OCI-LY1 (cell line): Measurements from ENCODE around the gene TIMM13.
"Not testable (repeated sequence)": the region's sequence is repeated elsewhere in the genome, so short reads cannot be mapped to it uniquely, and the experiment has no call there.

Experiments used
- H2AFZ ChIP-seq: fragments of 200-600 bp; sonication (generic), shearing (Covaris generic); 2 replicates; pipeline ENCODE4 v1.6.0; 2014; ENCODE audit warnings: antibody characterized with exemption, mild to moderate bottlenecking, low read length
- H3F3A ChIP-seq: fragments of 200-600 bp; sonication (generic), shearing (Covaris generic); 2 replicates; pipeline ENCODE4 v1.6.0; 2014; ENCODE audit warnings: mild to moderate bottlenecking, antibody characterized with exemption, low read length, moderate library complexity; ENCODE audit not compliant: insufficient read depth
- H3K27ac ChIP-seq: fragments of 200-600 bp; sonication (generic); 2 replicates; pipeline ENCODE4 v1.5.1; 2014; ENCODE audit warnings: low read length, mixed run types, mild to moderate bottlenecking, low read depth; ENCODE audit not compliant: poor library complexity, severe bottlenecking
- H3K27me3 ChIP-seq: fragments of 200-600 bp; sonication (generic); 2 replicates; pipeline ENCODE4 v1.6.0; 2014; ENCODE audit warnings: antibody characterized with exemption, mild to moderate bottlenecking, low read length, moderate library complexity; ENCODE audit not compliant: insufficient read depth
- H3K36me3 ChIP-seq: fragments of 200-600 bp; sonication (generic); 2 replicates; pipeline ENCODE4 v1.6.1; 2014; ENCODE audit warnings: mild to moderate bottlenecking, antibody characterized with exemption, low read length, moderate library complexity, mixed read lengths; ENCODE audit not compliant: insufficient read depth
- H3K4me1 ChIP-seq: fragments of 200-600 bp; sonication (generic); 2 replicates; pipeline ENCODE4 v1.5.1; 2014; ENCODE audit warnings: mild to moderate bottlenecking, low read length, moderate library complexity; ENCODE audit not compliant: insufficient read depth, severe bottlenecking
- H3K4me2 ChIP-seq: fragments of 200-600 bp; sonication (generic), shearing (Covaris generic); 2 replicates; pipeline ENCODE4 v1.6.1; 2014; ENCODE audit warnings: low read length
- H3K4me3 ChIP-seq: fragments of 200-600 bp; sonication (generic); 2 replicates; pipeline ENCODE4 v1.5.1; 2014; ENCODE audit warnings: low read length, low read depth, mild to moderate bottlenecking, mixed read lengths; ENCODE audit not compliant: poor library complexity, severe bottlenecking
- H3K79me2 ChIP-seq: fragments of 200-600 bp; shearing (Covaris generic); 2 replicates; pipeline ENCODE4 v1.6.1; 2016; ENCODE audit warnings: mixed run types, low read length, mixed read lengths; ENCODE audit not compliant: insufficient read depth
- H3K9ac ChIP-seq: fragments of 200-600 bp; sonication (generic), shearing (Covaris generic); 2 replicates; pipeline ENCODE4 v1.6.1; 2014; ENCODE audit warnings: mild to moderate bottlenecking, low read length, mixed read lengths
- H3K9me2 ChIP-seq: fragments of 200-600 bp; sonication (generic), shearing (Covaris generic); 2 replicates; pipeline ENCODE4 v1.6.1; 2014; ENCODE audit warnings: low read depth, mild to moderate bottlenecking, low read length, mixed read lengths
- H3K9me3 ChIP-seq: fragments of 200-600 bp; shearing (Covaris generic); 2 replicates; pipeline ENCODE4 v1.6.1; 2014; ENCODE audit warnings: low read length, mixed read lengths
- H4K20me1 ChIP-seq: fragments of 200-600 bp; sonication (generic), shearing (Covaris generic); 2 replicates; pipeline ENCODE4 v1.6.0; 2016; ENCODE audit warnings: mild to moderate bottlenecking, low read length; ENCODE audit not compliant: insufficient read depth
- CTCF ChIP-seq: fragments of 200-600 bp; sonication (generic), shearing (Covaris generic); IDR thresholded peaks from 2 replicates; pipeline ENCODE4 v1.5.1; 2017; ENCODE audit warnings: mild to moderate bottlenecking, antibody characterized with exemption, low read length, moderate library complexity, mixed read lengths
- EZH2 ChIP-seq: fragments of 200-600 bp; sonication (generic), shearing (Covaris generic); IDR thresholded peaks from 2 replicates; pipeline ENCODE4 v1.8.0; 2017; ENCODE audit warnings: borderline replicate concordance, mixed run types, mild to moderate bottlenecking, antibody characterized with exemption, low read length, moderate library complexity, mixed read lengths

The TIMM13 gene

GRCh38 chr19:2417881-2418406 lies 9.4 kb downstream of the TIMM13 start:
- no peak overlapping the region for H3K9ac ChIP-seq
- H3K4me1 ChIP-seq: no peaks in the 10 kb centered on the region
- no peak overlapping the region for H3K4me3 ChIP-seq
- H3K27me3 ChIP-seq: no peaks in the 10 kb centered on the region
- no peak for TF ChIP-seq CTCF
- no peak for TF ChIP-seq EZH2
- H3K9me2 ChIP-seq: no peaks in the 10 kb centered on the region
- H3K79me2 ChIP-seq: no peaks in the 10 kb centered on the region
- no peak overlapping the region for H3K4me2 ChIP-seq
- no peaks in the 10 kb centered on the region for H3K9me3 ChIP-seq
- H2AFZ ChIP-seq: no peak overlapping the region
- no peaks in the 10 kb centered on the region for H4K20me1 ChIP-seq
- peaks cover 28% of the 10 kb centered on the region for H3K36me3 ChIP-seq
- no peak overlapping the region for H3K27ac ChIP-seq
- no peaks in the 10 kb centered on the region for H3F3A ChIP-seq

- H3K9me3 ChIP-seq, H2AFZ ChIP-seq, H3K4me3 ChIP-seq, H3K27me3 ChIP-seq, H3K9ac ChIP-seq, H3F3A ChIP-seq, H3K4me1 ChIP-seq, H3K9me2 ChIP-seq, H4K20me1 ChIP-seq, H3K27ac ChIP-seq, H3K79me2 ChIP-seq, H3K4me2 ChIP-seq: not testable (repeated sequence)
- H3K36me3 ChIP-seq: peaks cover 28% of the 10 kb centered on the region
These were observed 9.9 kb downstream of the TIMM13 start for GRCh38 chr19:2417436-2417835.

GRCh38 chr19:2416321-2417097 lies 10.9 kb downstream of the TIMM13 start:
- Histone ChIP-seq H3K4me2 (no peak overlapping the region), H2AFZ (no peak overlapping the region), H3K9me3 (no peaks in the 10 kb centered on the region), H3K27ac (no peak overlapping the region), H3K27me3 (no peaks in the 10 kb centered on the region), H3K4me1 (no peaks in the 10 kb centered on the region), H3K36me3 (peaks cover 28% of the 10 kb centered on the region), H3K79me2 (no peaks in the 10 kb centered on the region), H3K4me3 (no peak overlapping the region), H3K9ac (no peak overlapping the region), H4K20me1 (no peaks in the 10 kb centered on the region), H3K9me2 (no peaks in the 10 kb centered on the region), H3F3A (no peaks in the 10 kb centered on the region)
- TF ChIP-seq EZH2: no peak
- TF ChIP-seq CTCF: no peak

GRCh38 chr19:2415973-2416319 lies 11.4 kb downstream of the TIMM13 start:
- no peaks in the 10 kb centered on the region for H3K9me2 ChIP-seq
- H2AFZ ChIP-seq: no peak overlapping the region
- H3K9me3 ChIP-seq: no peaks in the 10 kb centered on the region
- H3K27ac ChIP-seq: no peak overlapping the region
- no peak overlapping the region for H3K9ac ChIP-seq
- no peaks in the 10 kb centered on the region for H3F3A ChIP-seq
- no peak for TF ChIP-seq EZH2
- TF ChIP-seq CTCF: no peak
- H3K79me2 ChIP-seq: no peaks in the 10 kb centered on the region
- H3K36me3 ChIP-seq: peaks cover 28% of the 10 kb centered on the region
- no peak overlapping the region for H3K4me3 ChIP-seq
- no peaks in the 10 kb centered on the region for H3K27me3 ChIP-seq
- H3K4me2 ChIP-seq: no peak overlapping the region
- H3K4me1 ChIP-seq: no peaks in the 10 kb centered on the region
- no peaks in the 10 kb centered on the region for H4K20me1 ChIP-seq
